Measurements from ENCODE around the gene RPP25. TPM values are rescaled to one million over a fixed set of nuclear protein-coding genes. Genes with fewer than 3 reads are reported as not detected.
A peak's percentile ranks its signal among the peaks of the same experiment; 100 is the strongest.

The RPP25 gene
- total and polyA plus RNA-seq, 2 of the 13 experiments (the other 11 are each of a cell fraction or from before 2014, with no cell fraction given): 0.05 to 0.11 TPM

DNA sequence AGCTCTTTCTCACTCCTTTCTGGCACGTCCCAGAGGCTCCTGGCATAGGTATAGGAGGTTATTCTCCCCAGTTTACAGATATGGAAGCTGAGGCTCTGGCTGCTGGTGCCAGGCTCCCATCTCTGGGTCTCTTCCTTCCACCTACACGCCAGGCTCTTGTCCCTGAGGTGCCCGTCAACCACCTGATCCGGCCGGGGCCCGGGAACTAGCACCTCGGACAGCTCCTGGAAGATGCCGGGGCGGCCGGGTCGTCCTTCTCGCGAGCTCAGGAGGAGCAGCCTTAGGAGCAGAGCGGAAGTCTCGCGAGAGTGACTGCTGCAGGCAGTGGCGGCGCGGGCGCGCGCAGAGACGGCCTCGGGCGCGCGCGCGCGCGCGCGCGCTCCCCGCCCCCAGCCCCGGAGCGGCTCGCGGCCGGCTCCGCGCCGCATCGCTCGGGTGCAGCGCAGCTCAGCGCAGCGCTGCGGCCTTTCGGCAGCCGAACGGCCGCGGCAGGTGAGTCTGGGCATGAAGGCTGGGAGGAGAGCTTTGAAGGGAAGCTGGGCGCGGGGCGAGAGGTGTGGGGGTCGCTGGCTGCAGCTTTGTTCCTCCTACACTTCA is 38.7 kb upstream of the RPP25 start, which contains the start of gene SCAMP5 (continued):
- peak; percentile 49 for TF ChIP-seq HNRNPLL (IDR thresholded peaks at IDR 0.05; ENCODE audit: low read depth, low read length, poor library complexity, severe bottlenecking)
- 0 out of 2 replicates have a peak, but pooled peaks have one; percentile 63 for TF ChIP-seq ZNF329 (CRISPR knock-in tag; IDR thresholded peaks at IDR 0.05; ENCODE audit: low read depth)
- no peak for TF ChIP-seq ARHGAP35 (CRISPR knock-in tag; IDR thresholded peaks at IDR 0.05; ENCODE audit: borderline replicate concordance)
- TF ChIP-seq MTA3 (CRISPR knock-in tag; IDR thresholded peaks at IDR 0.05): no peak
- TF ChIP-seq, protein P1, sequence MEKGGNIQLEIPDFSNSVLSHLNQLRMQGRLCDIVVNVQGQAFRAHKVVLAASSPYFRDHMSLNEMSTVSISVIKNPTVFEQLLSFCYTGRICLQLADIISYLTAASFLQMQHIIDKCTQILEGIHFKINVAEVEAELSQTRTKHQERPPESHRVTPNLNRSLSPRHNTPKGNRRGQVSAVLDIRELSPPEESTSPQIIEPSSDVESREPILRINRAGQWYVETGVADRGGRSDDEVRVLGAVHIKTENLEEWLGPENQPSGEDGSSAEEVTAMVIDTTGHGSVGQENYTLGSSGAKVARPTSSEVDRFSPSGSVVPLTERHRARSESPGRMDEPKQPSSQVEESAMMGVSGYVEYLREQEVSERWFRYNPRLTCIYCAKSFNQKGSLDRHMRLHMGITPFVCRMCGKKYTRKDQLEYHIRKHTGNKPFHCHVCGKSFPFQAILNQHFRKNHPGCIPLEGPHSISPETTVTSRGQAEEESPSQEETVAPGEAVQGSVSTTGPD (CRISPR knock-in tag; IDR thresholded peaks at IDR 0.05): no peak
- TF ChIP-seq ADNP (CRISPR knock-in tag; IDR thresholded peaks at IDR 0.05): no peak; the same call in 1 of the 2 replicates
- TF ChIP-seq ZNF543 (CRISPR knock-in tag; IDR thresholded peaks at IDR 0.05): no peak
- TF ChIP-seq ZNF570 (CRISPR knock-in tag; IDR thresholded peaks at IDR 0.05; ENCODE audit: borderline replicate concordance): no peak
- TF ChIP-seq CENPT (CRISPR knock-in tag; IDR thresholded peaks at IDR 0.05; ENCODE audit: low read depth): 0 out of 2 replicates have a peak, but pooled peaks have one; percentile 49
- TF ChIP-seq SOX13 (IDR thresholded peaks at IDR 0.05): no peak
- TF ChIP-seq SOX13 (CRISPR knock-in tag; conservative IDR thresholded peaks at IDR 0.05 in 1 of 2, IDR thresholded peaks at IDR 0.05 in 1 of 2): peak in 1 of 2 experiments; percentile 59; a peak in 2 of 4 replicates
- peak in 1 of 2 experiments; percentile 97; a peak in 2 of 4 replicates for TF ChIP-seq KLF16 (CRISPR knock-in tag; IDR thresholded peaks at IDR 0.05)
- TF ChIP-seq ZNF292 (CRISPR knock-in tag; IDR thresholded peaks at IDR 0.05; ENCODE audit: borderline replicate concordance, low read depth): no peak
- no peak for TF ChIP-seq ONECUT2 (CRISPR knock-in tag; IDR thresholded peaks at IDR 0.05)
- TF ChIP-seq ZNF670 (CRISPR knock-in tag; IDR thresholded peaks at IDR 0.05; ENCODE audit: borderline replicate concordance): 0 out of 2 replicates have a peak, but pooled peaks have one; percentile 21
- TF ChIP-seq, protein P2, sequence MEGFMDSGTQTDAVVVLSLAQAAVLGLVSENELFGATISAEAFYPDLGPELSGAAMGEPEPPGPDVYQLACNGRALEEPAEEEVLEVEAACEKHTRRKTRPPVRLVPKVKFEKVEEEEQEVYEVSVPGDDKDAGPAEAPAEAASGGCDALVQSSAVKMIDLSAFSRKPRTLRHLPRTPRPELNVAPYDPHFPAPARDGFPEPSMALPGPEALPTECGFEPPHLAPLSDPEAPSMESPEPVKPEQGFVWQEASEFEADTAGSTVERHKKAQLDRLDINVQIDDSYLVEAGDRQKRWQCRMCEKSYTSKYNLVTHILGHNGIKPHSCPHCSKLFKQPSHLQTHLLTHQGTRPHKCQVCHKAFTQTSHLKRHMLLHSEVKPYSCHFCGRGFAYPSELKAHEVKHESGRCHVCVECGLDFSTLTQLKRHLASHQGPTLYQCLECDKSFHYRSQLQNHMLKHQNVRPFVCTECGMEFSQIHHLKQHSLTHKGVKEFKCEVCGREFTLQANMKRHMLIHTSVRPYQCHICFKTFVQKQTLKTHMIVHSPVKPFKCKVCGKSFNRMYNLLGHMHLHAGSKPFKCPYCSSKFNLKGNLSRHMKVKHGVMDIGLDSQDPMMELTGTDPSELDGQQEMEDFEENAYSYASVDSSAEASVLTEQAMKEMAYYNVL (CRISPR knock-in tag; IDR thresholded peaks at IDR 0.05; ENCODE audit: borderline replicate concordance): no peak
- TF ChIP-seq ZFP37 (CRISPR knock-in tag; IDR thresholded peaks at IDR 0.05; ENCODE audit: borderline replicate concordance): peak; percentile 88
- peak; percentile 98 for TF ChIP-seq SAP130 (CRISPR knock-in tag; IDR thresholded peaks at IDR 0.05; ENCODE audit: low read depth)
- peak; percentile 56; the same call in 1 of the 2 replicates for TF ChIP-seq FOXC1 (CRISPR knock-in tag; IDR thresholded peaks at IDR 0.05; ENCODE audit: borderline replicate concordance)
- TF ChIP-seq ZNF17 (CRISPR knock-in tag; IDR thresholded peaks at IDR 0.05): no peak
- TF ChIP-seq ZNF235 (CRISPR knock-in tag; IDR thresholded peaks at IDR 0.05; ENCODE audit: borderline replicate concordance): peak; percentile 80; the same call in 1 of the 2 replicates
- TF ChIP-seq ZNF614 (CRISPR knock-in tag; IDR thresholded peaks at IDR 0.05; ENCODE audit: borderline replicate concordance): peak; percentile 66; the same call in 1 of the 2 replicates
- peak; percentile 95 for TF ChIP-seq HES4 (CRISPR knock-in tag; IDR thresholded peaks at IDR 0.05; ENCODE audit: borderline replicate concordance)
- TF ChIP-seq ZNF296 (CRISPR knock-in tag; conservative IDR thresholded peaks at IDR 0.05): no peak
- TF ChIP-seq SMAD9 (CRISPR knock-in tag; IDR thresholded peaks at IDR 0.05): no peak
- TF ChIP-seq GATA4 (IDR thresholded peaks at IDR 0.05; ENCODE audit: borderline replicate concordance, low read depth): no peak

Measured in HepG2 (cell line).